DMS 273 (cell line): Measurements from ENCODE around the gene SFMBT2.
"Not testable (repeated sequence)": the region's sequence is repeated elsewhere in the genome, so short reads cannot be mapped to it uniquely, and the experiment has no call there.

Experiments
- DNase-seq: peaks from one replicate; lab custom pipeline; 2025; ENCODE audit not compliant: unreplicated experiment; lab: John Stamatoyannopoulos, UW

SFMBT2 gene

DNA sequence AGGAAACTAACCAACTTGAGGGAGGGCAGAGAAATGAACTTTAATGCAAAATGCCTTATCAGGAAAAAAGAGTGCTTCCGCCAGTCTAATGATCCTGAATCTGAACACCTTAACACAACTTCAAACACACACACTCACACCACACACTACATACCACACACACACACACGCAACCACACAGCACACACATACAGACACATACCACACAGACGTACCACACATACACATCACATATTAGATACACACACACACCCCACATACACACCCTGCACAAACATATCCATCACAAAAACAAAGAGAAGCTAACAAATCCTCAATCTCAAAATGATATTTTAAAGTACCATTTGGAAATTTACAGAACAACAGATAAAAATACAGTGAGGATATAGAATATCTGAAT lies 175.5 kb downstream of the SFMBT2 start:
- no peak for DNase-seq

DNA sequence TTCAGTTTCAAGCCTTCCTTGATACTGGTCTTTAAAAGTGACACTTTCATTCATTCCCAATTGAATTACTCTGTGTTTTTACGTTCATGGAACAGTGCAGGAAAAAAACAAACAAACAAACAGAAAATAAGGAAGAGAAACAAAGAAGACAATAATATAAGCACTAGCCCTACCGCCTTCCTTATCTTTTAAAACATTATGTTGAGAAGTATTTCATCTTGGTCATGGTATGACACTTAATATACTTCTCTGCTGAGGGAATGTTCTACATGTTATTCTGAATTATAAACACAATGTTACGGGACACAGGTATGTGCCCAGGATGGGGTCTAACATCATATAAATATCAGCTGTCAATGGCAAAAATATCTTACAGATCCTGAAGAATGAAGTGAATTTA lies 176.7 kb downstream of the SFMBT2 start:
- DNase-seq, result no peak

DNA sequence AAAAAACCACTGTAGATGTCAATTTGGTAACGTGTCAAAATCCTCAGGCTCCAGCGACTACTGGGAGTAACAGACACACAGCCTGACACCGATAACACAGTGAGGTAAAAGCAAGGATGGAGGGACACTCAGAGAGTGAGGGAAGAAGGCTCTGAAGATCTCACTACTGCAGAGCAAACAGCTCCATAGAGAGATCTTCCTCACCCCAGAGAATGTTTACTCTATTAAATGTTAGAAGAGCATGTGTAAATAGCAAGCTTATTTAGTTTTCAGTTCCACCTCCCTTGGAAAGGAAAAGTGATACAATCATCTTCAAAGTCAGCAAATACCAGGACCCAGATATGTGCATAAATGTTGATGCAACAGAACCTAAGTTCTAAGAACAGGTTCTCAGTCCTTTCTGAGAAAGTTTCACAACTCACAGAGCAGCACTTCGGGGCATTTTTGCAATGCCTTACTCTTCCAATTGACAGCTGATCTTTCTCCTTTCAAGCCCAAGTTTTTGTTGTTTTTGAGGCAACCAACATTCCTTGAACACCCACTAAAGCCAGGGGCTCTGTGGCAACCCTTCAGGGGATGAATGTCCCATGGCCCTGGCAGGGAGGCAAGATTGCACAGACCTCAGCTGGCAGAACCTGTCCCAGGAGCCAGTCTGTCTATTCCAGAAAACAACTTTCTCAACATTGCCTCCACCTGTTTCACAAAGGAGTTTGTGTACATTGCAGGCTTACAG lies 177.4 kb downstream of the SFMBT2 start:
- no peak for DNase-seq

DNA sequence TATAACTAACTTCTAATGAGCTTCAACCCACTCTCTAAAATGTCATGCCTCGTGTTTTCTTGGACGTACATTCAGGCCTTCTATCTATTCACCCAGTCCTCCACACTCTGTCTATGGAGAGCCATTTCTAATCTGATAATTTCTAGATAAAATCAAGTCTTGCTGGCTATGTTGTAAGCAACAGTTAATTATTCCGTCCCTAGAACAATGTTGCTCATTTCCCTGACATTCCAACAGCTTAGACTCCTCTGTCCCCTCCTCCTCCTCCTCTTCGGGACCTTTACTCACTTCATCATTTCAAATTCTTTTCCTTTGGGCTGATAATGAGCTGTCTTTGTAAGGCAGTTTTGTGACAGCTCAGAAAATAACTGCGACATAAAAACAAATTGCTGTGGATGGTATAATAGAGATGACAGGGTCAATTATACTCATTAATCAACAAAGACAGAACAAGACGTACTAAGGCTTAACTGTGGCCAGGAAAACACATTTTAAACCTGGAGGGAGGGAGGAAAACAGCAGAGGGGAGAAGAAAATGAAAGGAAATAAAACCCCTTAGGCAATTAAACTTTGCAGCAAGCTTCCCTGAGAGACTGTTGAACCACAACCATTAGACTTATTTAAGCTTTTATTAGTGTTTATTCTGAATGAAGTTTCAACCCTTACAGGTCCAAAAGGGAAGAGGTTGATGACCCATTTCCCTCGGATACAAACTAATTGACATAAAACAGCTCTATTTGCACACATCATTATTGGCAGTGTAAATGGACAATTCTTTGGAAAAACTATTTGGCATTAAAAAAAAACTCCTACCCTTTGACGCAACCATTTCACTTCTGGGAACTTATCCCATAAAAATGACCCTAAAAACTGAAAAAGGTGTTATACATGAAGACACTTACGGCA lies 179.1 kb downstream of the SFMBT2 start:
- no peak for DNase-seq

DNA sequence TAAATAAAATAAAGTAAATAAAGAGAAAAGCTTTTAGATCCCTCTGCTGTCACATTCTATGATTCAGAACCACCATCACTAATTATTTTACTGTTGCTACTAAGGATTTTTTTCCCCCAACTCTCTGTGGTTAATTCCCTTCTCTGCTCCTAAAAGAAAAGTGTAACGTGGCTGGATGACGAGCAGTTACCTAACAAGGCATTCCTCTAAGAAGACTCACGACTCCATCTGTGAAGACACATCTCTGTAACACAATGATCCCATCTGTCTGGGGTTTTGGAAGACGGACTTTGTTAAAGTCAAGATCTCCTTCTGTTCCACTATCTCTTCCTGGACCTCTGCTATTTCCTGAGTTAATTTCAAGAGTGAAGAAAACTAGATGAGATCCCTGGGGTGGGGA lies 179.9 kb downstream of the SFMBT2 start:
- DNase-seq, result no peak

DNA sequence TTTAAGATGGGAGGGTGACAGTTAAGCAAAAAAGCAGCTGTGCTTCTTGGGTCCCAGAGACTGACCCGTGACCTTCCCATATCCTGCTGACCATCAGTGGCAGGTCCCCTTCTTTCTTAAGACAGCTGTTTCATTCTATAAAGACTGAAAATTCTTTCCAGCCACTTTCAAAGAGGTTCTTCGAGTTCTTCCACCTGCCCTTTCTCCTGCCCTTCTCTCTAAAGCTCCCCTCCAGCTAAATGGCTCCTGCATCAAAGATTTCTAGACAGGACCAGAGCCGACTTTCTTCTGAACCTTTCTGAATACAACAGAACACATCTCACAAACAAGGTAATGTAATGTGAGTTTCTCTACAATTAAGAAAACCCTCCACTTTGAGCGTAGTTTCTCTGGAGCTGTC lies 180.8 kb downstream of the SFMBT2 start:
- DNase-seq, result no peak

DNA sequence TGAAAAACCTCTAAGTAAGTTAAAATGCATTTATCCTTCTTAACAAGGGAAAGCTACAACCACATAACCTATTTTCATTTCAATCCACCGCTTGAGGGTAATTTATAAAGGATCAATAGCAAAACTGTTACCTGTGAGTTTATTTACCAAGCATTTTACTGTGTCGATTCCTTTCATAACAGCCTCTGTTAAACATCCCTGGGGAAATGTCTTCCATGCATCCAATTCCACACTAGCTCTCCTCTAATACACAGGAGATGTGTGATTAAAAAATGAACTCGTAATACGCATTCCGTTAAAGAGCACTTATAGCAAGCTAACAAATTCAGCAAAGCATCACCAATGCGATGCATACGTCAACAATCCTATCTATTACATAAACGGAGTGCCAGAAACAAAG lies 185.7 kb downstream of the SFMBT2 start:
- no peak for DNase-seq

DNA sequence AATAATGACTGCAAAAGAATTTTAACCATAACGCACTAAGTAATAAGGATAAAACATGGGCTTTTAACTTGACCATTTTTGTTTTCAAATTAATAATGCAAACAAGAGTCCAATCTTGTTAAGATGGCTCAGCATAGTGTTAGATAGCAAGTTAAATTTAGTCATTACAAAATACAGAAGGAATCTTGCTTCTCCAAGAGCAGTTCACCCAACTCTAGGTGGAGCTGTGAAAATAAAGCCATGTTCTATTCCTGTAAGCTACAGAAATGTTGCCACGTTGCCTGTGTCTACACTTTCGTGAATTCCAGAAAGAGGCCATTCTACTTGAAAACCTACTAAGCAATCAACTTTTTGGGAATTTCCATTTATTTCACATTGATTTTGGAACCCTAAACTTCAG lies 191.9 kb downstream of the SFMBT2 start:
- DNase-seq, result no peak

DNA sequence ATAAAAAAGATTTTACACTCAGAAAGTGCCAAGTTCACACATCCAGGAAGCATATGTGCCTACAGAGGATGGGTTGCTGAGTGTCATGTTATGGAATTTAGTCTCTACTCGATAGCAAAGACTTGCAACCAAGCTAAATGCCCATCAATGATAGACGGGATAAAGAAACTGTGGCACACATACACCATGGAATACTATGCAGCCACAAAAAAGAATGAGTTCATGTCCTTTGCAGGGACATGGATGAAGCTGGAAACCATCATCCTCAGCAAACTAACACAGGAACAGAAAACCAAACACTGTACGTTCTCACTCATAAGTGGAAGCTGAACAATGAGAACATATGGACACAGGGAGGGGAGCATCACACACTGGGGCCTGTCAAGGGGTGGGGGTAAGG lies 198.1 kb downstream of the SFMBT2 start:
- not testable (repeated sequence) for DNase-seq

DNA sequence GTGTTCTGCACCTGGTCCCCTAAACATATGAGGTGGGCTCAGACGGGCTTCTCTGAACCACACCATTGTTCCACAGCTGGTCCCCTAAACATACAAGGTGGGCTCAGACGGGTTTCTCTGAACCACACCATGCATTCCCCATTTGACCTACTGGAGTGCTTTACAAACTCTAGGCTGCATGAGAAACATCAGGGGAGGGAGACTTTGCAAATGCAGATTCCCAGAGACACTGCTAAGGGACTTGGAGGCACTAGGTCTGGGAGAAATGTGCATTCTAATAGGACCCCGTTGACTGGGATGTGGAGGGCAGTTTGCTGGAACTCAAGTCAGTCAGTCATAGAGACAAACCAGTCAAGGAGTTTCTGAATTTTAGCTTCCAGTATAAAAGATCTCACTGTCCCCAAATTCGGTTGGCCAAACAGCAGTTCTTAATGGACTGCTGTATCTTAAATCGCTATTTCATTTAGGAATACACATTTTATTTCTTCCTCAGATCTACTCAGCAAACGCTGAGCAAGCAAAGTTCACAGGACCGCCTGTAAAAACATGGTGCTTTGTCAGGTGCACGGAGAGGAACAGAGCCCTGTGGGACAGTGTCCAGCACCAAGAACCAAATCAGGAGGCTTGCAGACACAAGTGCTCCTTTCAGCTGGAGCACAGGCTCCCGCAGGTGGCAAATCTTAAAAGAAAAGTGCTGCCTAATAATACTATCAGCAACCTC lies 198.8 kb downstream of the SFMBT2 start:
- no peak for DNase-seq

DNA sequence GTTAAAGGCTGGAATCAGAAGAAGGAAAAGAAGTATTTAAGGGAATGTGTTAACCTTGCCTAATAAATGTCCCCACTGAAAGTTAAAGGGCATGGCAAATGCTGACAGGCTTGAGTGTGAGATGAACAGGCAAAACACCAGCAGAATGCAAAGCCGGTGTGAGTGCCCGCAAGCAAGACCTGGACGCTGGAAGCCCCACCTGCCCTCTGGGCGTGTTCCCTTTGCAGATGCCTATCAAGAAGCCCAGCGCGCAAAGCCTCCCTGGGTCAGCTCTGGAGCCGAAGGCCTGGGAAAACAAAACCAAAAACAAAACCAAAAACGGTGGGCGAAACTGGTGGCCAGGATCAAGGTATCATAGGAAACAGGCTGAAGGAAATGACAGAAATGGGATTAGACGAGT lies 200.3 kb downstream of the SFMBT2 start:
- no peak for DNase-seq

DNA sequence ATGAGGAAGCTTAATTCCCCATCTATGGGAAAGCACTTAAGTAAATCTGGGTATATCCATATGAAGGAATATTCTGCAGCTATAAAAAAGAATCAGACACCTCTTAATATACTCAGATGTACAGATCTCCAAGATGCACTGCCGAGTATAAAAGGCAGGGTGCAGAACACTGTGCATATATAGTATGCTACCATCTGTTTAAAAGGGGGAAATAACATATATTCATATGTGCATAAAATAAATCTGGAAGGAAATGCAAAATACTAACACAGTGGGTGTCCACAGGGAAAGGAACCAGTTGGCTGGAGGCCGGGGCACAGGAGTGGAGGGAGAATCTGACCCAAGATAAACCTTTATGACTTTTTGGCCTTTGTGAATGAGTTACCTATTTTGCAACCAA lies 201.4 kb downstream of the SFMBT2 start:
- DNase-seq, result no peak

DNA sequence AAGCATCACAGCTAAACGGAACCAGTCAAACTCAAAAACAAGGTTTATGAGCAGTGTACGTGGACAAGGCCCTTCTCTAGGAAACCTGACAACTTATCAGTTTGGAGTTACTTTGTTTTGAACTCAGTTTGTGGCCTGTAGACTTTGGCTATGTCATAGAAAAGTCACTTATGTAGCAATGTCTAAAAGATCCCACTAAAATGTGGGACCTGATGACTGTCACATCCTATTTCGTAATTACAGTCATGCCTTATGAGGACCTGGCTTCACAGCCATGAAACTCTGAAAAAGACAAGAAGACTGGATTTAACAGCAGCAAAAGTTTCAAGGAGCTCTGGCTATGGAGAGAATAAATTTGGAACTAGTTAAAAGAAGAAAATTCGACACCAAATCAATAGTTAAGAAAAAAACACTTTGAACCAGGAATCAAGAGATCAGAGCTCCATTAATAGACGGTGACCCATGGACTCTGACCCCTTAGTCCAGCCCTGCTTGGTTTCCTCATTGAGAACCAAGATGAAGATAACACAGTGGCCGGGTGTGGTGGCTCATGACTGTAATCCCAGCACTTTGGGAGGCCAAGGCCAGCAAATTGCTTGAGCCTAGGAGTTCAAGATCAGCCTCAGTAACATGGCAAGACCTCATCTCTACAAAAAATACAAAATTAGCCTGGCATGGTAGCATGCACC lies 204.3 kb downstream of the SFMBT2 start:
- no peak for DNase-seq

DNA sequence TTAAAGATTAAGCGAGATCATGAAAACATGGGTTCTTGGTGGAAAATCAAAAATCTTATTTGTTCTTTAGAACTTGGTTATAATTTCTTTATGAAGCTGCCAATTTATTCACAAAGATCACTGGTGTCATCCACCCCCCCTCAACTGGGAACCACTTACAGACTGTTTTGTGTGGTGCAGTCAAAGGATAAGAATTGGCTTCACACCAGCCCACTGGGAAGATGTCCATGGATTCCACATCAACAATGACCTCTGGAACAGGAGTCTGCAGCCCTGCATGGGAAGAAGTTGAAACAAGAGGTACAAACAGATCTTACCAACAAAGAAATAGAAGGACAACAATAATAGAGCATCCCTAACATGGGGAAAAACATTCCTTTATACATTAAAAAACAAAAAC lies 205.2 kb downstream of the SFMBT2 start:
- DNase-seq, result no peak

DNA sequence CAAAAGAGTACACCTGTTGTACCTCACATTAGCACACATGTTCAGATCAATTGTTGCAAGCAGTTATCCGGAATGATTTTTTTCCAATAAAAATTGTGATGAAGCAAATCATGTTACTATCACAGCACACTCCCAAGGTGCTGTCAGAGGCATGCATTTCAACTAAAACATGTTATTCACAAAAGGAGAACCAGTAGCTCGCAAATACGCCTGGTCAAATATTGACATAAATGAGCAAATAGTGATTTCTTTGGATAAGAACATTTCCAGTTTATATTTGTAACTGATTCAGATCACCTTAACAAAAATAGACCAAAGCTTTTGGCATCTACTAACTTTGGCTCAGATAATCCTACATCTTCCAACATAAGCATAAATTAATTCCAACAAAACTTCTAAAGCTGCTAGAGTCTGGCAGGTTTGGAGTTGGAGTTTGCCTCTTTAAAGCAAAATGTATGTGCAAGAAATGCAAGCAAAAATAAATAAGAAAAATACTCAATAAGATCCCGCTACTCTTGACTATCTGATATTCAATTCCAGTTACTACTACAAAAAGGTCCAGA lies 208.0 kb downstream of the SFMBT2 start:
- DNase-seq, result no peak

DNA sequence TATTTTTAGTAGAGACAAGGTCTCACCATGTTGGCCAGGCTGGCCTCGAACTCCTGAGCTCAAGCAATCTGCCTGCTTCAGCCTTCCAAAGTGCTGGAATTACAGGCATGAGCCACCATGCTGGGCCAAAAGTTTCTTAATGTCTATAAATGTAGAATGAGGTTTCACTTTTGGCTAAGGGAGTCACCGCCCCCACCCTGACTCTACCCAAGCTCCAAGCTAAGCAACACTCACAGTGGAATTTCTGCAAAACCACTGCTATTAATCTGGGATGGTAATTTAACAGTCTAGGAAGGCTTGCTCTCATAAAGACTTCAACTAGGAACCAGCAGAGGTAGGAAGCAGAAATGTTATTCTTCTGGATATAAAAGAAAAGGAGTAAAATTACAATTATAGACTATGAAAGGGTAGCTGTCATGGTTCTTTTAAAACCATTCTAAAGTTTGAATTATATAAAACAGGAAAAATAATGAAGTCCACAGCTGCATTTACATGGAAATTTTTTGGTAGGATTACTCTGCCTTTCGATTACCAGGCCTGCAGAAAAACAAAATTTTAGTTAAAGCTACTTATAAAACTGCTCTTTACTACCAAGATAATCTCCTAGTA lies 211.6 kb downstream of the SFMBT2 start:
- no peak for DNase-seq

DNA sequence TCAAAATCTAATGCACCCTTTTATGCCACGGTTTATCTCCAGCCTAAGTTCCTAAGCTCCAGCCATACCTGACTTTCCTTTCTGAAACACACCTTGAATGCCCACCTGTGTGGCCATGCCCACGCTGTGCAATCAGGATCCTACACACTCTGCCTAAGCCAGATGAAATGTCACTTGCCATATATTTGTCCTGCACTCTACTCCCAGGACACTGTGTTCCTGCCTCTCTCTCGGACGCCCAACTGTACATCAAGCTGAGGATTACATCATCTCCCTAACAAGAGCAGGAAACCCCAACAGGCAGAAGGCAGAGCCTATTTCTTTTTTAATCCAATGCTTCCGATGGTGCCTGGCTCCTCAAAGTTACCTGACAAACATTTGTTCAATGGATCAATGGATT lies 214.6 kb downstream of the SFMBT2 start:
- DNase-seq, result no peak

DNA sequence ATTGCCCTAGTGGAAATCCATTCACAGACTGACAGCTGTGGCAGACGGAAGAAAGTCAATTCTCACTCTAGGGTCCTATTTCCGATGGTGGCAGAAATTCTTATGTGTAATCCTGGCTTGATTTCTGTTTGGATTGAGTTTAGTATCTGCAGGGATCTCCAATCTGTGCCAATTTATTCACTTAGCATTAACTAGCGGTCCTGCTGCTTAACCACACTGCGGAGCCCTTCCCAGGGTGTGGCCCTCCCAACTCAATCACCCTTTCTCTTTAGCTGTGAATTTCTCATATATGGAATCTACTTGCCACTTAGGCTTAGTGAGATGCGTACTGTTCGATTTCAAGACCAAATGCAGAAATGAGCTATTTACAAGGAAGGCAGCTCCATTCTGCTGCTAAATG lies 215.7 kb downstream of the SFMBT2 start:
- no peak for DNase-seq

DNA sequence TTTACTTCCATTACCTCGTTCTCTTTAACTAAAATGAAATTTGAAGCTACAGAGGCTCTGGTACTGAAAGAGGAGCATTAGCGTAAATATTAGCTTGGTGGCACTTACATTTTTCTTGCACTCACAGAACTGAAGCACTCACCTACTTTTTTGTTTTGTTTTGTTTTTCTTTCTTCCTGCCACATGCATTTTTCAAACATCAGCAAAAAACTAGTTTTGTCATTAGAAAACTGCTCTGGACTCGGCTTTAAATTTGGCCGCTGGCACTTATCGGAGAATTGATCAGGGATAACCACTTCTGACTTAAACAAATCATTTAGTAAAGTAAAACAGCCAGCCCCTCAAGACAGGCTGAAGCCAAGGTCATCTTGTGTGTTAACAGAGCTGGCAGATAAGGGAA lies 216.3 kb downstream of the SFMBT2 start:
- no peak for DNase-seq

DNA sequence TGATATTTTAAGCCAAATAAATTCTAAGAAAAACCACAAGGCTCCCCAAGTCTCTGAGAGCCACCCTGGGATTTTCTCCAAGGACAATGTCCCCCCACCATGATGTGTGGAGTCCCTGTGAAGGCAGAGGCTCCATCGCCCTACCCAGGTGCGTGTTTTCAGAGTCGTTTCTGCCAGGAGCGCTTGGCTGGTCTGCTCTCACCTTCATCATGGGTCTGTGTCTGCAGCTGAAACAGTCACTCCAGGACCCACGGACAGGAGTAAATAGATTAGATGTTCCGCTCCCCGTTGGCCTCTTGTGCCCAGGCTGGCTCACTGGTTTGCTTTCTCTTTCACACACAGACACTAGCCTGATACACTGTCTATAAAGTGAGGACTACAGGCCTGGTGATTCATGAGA lies 217.5 kb downstream of the SFMBT2 start:
- DNase-seq, result no peak
